GM23338 (cell line): ENCODE measurements around the gene XPOT. TPM values are rescaled to one million over a fixed set of nuclear protein-coding genes. Genes with fewer than 3 reads are reported as not detected.

Source experiments
- CREB1 ChIP-seq: fragments of 250-450 bp; sonication (Bioruptor Pico); IDR thresholded peaks from 2 replicates; pipeline ENCODE4 v1.5.0; 2020; ENCODE audit warnings: low read depth, mild to moderate bottlenecking, moderate library complexity
- ETS1 ChIP-seq: IDR thresholded peaks from 2 replicates; pipeline ENCODE4 v1.6.1; 2016; ENCODE audit warnings: antibody characterized with exemption
- polyA plus RNA-seq: library from polyadenylated mRNA; unstranded; fragments of >200 nt; fragmentation: Nextera tagmentation; extraction: Ambion mirVana; gene quantifications from 2 replicates; pipeline ENCODE4 v1.2.1, GENCODE V29; 2016
- small RNA-seq: library from RNA; depleted of rRNA; stranded (forward); fragments of <200 nt; gene quantifications from one replicate; pipeline ENCODE3, GENCODE V24; 2014; ENCODE audit warnings: low replicate concordance
- total RNA-seq: library from RNA; depleted of rRNA; stranded (reverse); fragments of >200 nt; shearing (Covaris generic); gene quantifications from 2 replicates; pipeline ENCODE4 v1.2.3, GENCODE V29; 2014; rRNA removed

XPOT gene
- total and polyA plus RNA-seq, 2 experiments from 2014 or later = 58.7 to 145 TPM

GRCh38 chr12:64500394-64500793 lies 96.2 kb downstream of the XPOT start (continued):
- TF ChIP-seq ETS1 (no peak), CREB1 (CRISPR knock-in tag) (no peak)

Small RNAs within 50 kb of the gene (small RNA-seq; reads per million reads assigned to genes)
- gene RF01210 = not detected

Other genes starting within 250 kb of the XPOT start
- 10.5 TPM in 2 replicates for gene KICS2, start 182.1 kb upstream of the XPOT start, total RNA-seq
- 7.6 and 8.1 TPM in 2 replicates for gene KICS2, start 182.1 kb upstream of the XPOT start, polyA plus RNA-seq
- 4.6 and 9.3 TPM in 2 replicates for gene C12orf56, start 13.6 kb upstream of the XPOT start, total RNA-seq
- gene C12orf56, start 13.6 kb upstream of the XPOT start, polyA plus RNA-seq = 6.4 and 8.1 TPM in 2 replicates
- 26.3 and 29.9 TPM in 2 replicates for gene TBK1, start 47.7 kb downstream of the XPOT start, total RNA-seq
- 15.8 and 21.7 TPM in 2 replicates for gene TBK1, start 47.7 kb downstream of the XPOT start, polyA plus RNA-seq
- gene RASSF3, start 206.1 kb downstream of the XPOT start, total RNA-seq = 39.6 and 48.1 TPM in 2 replicates
- gene RASSF3, start 206.1 kb downstream of the XPOT start, polyA plus RNA-seq = 20.6 and 21.3 TPM in 2 replicates